MG63 (cell line): Measurements from ENCODE around the gene CCDC127. TPM values are rescaled to one million over a fixed set of nuclear protein-coding genes. Genes with fewer than 3 reads are reported as not detected.
A peak's percentile ranks its signal among the peaks of the same experiment; 100 is the strongest.

Experiments
- DNase-seq: peaks from one replicate; pipeline ENCODE4 v3.0.0-alpha.2; 2020
- H3K27me3 ChIP-seq: fragments of 250-450 bp; sonication (Bioruptor Pico); 2 replicates; pipeline ENCODE4 v1.5.1; 2020; ENCODE audit warnings: mild to moderate bottlenecking, moderate library complexity
- H3K36me3 ChIP-seq: fragments of 250-450 bp; sonication (Bioruptor Pico); 2 replicates; pipeline ENCODE4 v1.5.1; 2020; ENCODE audit warnings: mild to moderate bottlenecking, moderate library complexity
- H3K4me3 ChIP-seq: fragments of 250-450 bp; sonication (Bioruptor Pico); 2 replicates; pipeline ENCODE4 v1.5.1; 2020; ENCODE audit warnings: mild to moderate bottlenecking, moderate library complexity
- H3K9me3 ChIP-seq: fragments of 250-450 bp; sonication (Bioruptor Pico); 2 replicates; pipeline ENCODE4 v1.5.1; 2020; ENCODE audit warnings: mild to moderate bottlenecking, moderate library complexity
- total RNA-seq: library from RNA; depleted of rRNA; stranded (reverse); fragments of >200 nt; shearing (Covaris generic); gene quantifications from 2 replicates; pipeline ENCODE4 v1.2.3, GENCODE V29; 2014; ENCODE audit warnings: low replicate concordance

Gene CCDC127
- total RNA-seq, 1 experiment from 2014 or later: 3.4 TPM

GRCh38 chr5:187617-188451, 30.1 kb downstream of the CCDC127 start:
- H3K27me3 ChIP-seq: no peaks in the 10 kb centered on the region
- H3K9me3 ChIP-seq: no peaks in the 10 kb centered on the region
- no peaks in the 10 kb centered on the region for H3K36me3 ChIP-seq
- DNase-seq: no peak
- H3K4me3 ChIP-seq: no peak overlapping the region

- Histone ChIP-seq H3K36me3 (no peaks in the 10 kb centered on the region), H3K4me3 (no peak overlapping the region), H3K27me3 (no peaks in the 10 kb centered on the region), H3K9me3 (no peaks in the 10 kb centered on the region)
- DNase-seq: no peak
These were observed 30.9 kb downstream of the CCDC127 start for GRCh38 chr5:187042-187431.

DNA sequence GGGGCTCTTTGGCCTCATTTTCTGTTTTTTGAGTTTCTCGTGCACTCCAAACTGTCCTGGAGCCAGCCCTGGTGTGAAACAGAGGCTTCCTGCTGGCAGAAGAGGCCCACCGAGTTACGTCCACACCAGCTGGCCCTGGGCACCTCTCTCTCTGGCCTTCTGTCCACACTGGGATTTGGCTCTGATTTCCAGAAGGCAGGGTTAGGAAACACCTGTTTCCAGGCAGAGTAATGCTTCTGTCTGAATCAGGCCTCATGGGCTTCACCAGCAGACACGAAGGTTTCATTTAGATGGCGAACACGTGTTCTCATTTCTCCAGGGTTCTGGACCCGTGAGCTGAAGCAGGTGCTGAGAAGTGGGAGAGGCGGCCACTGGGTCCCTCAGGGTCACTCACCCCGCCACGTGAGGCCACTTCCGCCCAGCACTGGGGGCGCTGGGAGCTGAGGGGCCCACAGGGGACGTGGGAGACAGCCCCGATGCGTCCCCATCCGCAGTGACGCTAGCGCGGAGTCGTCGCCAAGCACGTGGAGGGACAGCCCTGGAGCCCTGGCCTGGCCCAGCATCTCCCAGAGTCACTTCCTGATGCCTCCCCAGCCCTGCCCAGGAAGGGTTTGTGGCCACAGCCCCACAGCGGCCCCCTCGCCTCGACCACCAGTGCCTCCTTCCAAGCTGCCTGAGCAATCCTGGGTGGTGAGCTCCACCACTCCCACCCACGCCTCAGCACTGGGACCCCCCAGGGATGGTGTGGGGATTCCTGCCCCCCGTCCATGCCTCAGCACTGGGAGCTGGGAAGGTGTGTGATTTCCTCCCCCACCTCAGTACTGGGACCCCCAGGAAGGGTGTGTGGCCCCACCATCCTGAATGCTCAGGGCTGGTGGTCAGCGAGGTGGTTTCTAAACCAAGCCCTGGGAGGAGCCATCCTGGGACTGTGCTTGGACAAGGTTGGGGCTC, 31.6 kb downstream of the CCDC127 start:
- Histone ChIP-seq H3K9me3 (no peaks in the 10 kb centered on the region), H3K4me3 (no peak overlapping the region), H3K36me3 (no peaks in the 10 kb centered on the region), H3K27me3 (no peaks in the 10 kb centered on the region)
- DNase-seq: no peak

GRCh38 chr5:185095-186070, 32.6 kb downstream of the CCDC127 start:
- Histone ChIP-seq H3K27me3 (no peaks in the 10 kb centered on the region), H3K36me3 (no peaks in the 10 kb centered on the region), H3K9me3 (no peaks in the 10 kb centered on the region), H3K4me3 (no peak overlapping the region)
- no peak for DNase-seq

- peak; percentile 40 for DNase-seq
- H3K9me3 ChIP-seq: no peaks in the 10 kb centered on the region
- H3K4me3 ChIP-seq: no peak overlapping the region
- H3K36me3 ChIP-seq: no peaks in the 10 kb centered on the region
- H3K27me3 ChIP-seq: no peaks in the 10 kb centered on the region
These were observed 33.5 kb downstream of the CCDC127 start for GRCh38 chr5:184471-184870.

DNA sequence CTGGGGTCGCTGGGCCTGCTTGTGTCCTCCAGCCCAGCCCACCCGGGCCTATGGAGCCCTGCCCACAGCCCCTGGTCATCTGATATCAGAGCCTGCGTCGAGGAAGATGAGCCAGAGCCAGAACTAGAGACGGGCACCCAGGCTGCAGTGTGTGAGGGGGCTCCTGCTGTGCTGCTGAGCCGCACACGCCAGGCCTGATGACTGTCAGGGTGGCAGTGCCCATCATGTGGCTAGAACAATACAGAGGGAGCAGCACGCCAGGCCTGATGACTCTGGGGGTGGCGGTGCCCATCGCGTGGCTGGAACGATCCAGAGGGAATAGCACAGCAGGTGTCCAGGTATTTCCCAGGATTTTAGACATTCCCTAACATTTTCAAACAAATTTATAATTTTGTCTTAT, 35.8 kb downstream of the CCDC127 start:
- no peak overlapping the region for H3K4me3 ChIP-seq
- no peak for DNase-seq
- no peaks in the 10 kb centered on the region for H3K9me3 ChIP-seq
- 0 out of 2 replicates have a peak, but pooled peaks cover 3% of the 10 kb centered on the region for H3K27me3 ChIP-seq
- H3K36me3 ChIP-seq: no peaks in the 10 kb centered on the region

- Histone ChIP-seq H3K36me3 (no peaks in the 10 kb centered on the region), H3K27me3 (0 out of 2 replicates have a peak, but pooled peaks cover 3% of the 10 kb centered on the region), H3K4me3 (no peak overlapping the region), H3K9me3 (no peaks in the 10 kb centered on the region)
- no peak for DNase-seq
These were observed 36.4 kb downstream of the CCDC127 start for GRCh38 chr5:181566-181965.

- H3K36me3 ChIP-seq: no peaks in the 10 kb centered on the region
- H3K4me3 ChIP-seq: no peak overlapping the region
- H3K27me3 ChIP-seq: 0 out of 2 replicates have a peak, but pooled peaks cover 3% of the 10 kb centered on the region
- no peak for DNase-seq
- no peaks in the 10 kb centered on the region for H3K9me3 ChIP-seq
These were observed 36.8 kb downstream of the CCDC127 start for GRCh38 chr5:181160-181559.

DNA sequence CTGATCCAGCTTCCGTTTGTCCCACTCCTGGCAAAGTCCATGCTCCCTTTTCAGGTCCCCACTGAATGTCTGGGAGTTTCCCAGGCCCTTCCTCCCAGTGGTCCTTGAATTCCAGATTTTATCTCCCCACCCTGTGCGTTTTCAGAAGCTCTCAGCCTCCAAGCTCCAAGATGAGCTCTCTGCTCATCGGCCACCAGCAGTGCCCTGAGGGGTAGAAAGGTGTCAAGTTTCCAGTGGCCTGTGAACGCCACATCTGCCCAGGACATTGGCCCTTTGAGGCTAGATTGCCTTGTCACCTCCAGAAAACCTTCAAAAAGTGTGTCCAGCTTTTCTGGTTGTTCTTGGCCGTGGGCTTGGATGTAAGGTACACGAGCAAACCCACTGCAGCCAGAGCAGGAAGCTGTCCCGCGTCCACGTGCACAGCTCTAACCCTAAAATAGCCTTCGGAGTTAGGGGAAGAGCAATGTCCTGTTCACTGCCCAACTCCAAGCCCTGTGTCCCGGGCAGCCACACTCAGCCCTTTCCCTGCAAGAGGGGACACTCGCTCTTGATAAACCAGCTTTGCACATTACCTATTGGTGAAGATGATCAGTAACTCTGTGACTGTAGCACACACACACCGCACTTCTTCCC, 37.6 kb downstream of the CCDC127 start:
- Histone ChIP-seq H3K36me3 (no peaks in the 10 kb centered on the region), H3K4me3 (no peak overlapping the region), H3K9me3 (no peaks in the 10 kb centered on the region), H3K27me3 (0 out of 2 replicates have a peak, but pooled peaks cover 3% of the 10 kb centered on the region)
- no peak for DNase-seq

GRCh38 chr5:179401-179800, 38.6 kb downstream of the CCDC127 start:
- Histone ChIP-seq H3K27me3 (0 out of 2 replicates have a peak, but pooled peaks cover 3% of the 10 kb centered on the region), H3K36me3 (no peaks in the 10 kb centered on the region), H3K9me3 (no peaks in the 10 kb centered on the region), H3K4me3 (no peak overlapping the region)
- DNase-seq: no peak

DNA sequence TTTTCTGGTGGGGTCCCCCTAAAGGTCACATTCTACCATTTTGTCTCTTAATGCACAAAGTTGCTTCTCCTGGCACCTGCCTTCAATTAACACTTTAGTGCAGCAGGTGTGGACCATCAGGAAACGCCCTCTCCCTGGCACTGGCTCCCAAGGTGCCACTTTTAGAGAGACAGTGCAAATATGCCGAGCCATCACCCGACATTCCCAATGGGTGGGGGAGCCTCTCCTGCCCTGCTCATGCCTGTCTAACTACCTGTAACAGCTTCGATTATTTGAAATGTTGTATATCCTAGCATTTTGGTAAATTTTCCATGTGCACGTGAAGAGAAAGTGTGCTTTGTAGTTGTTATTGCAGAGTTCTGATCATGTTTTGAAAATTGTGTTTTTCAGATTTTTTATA, 39.8 kb downstream of the CCDC127 start:
- Histone ChIP-seq H3K4me3 (no peak overlapping the region), H3K27me3 (0 out of 2 replicates have a peak, but pooled peaks cover 3% of the 10 kb centered on the region)

DNA sequence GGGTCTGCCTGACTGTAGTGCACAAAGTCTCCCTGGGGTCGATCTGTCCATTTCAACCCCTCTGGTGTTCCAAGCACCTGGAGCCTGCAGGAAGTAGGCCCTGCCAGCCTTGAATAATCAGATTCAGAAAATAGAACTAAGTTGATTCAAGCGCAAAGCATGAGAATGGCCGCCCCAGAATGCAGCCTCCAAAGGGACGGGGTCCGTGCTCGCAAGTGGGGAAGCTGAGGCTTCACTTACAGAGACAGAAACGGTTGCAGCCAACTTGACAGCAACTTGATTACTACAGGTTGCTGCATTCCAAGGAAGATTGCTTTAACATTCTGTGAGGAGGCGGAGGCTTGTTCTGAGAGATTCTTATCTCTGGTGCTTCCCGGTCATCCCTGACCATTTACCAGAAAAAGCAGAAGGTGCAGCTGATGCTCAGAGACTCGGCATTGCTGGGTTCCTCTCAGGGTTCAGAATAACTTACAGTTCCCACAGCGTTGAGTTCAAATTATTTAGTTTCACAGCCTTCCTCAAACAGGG, 41.6 kb downstream of the CCDC127 start:
- H3K4me3 ChIP-seq: no peak overlapping the region
- H3K9me3 ChIP-seq: no peaks in the 10 kb centered on the region
- no peak for DNase-seq
- H3K36me3 ChIP-seq: no peaks in the 10 kb centered on the region
- 0 out of 2 replicates have a peak, but pooled peaks cover 3% of the 10 kb centered on the region for H3K27me3 ChIP-seq

More for the DNA sequence above, 39.8 kb downstream of the CCDC127 start:
- Histone ChIP-seq H3K36me3 (no peaks in the 10 kb centered on the region), H3K9me3 (no peaks in the 10 kb centered on the region)
- DNase-seq: no peak

GRCh38 chr5:174876-175465, 43.0 kb downstream of the CCDC127 start:
- DNase-seq: no peak
- Histone ChIP-seq H3K36me3 (no peaks in the 10 kb centered on the region), H3K27me3 (0 out of 2 replicates have a peak, but pooled peaks cover 3% of the 10 kb centered on the region), H3K4me3 (no peak overlapping the region), H3K9me3 (no peaks in the 10 kb centered on the region)

DNA sequence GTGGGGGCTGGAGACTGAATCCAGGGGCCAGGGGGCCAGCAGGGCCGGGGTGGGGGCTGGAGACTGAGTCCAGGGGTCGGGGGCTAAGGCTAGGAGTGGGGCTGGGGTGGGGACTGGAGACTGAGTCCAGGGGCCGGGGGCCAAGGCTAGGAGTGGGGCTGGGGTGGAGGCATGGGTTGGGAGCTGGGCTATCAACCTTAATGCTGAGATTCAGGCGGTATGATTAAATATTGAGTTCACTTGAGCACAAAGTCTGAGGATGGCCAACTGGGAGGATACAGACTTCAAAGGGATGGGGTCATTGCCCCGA, 43.7 kb downstream of the CCDC127 start:
- H3K36me3 ChIP-seq: no peaks in the 10 kb centered on the region
- no peaks in the 10 kb centered on the region for H3K9me3 ChIP-seq
- H3K27me3 ChIP-seq: 0 out of 2 replicates have a peak, but pooled peaks cover 3% of the 10 kb centered on the region
- no peak for DNase-seq
- H3K4me3 ChIP-seq: no peak overlapping the region
